IMR-90 (cell line): ENCODE data around the gene TPO. TPM values are rescaled to one million over a fixed set of nuclear protein-coding genes. Genes with fewer than 3 reads are reported as not detected.

Experiments used
- ATAC-seq: fragments of 200-7000 bp; cut with Tn5 transposase; 2 replicates; pipeline ENCODE4 v1.9.1; 2020; ENCODE audit warnings: low read depth, mild to moderate bottlenecking, moderate library complexity
- BruUV-seq: library from RNA; stranded (reverse); fragments of 400-500 nt; replicated peaks from 2 replicates; lab custom pipeline; 2021; lab: Mats Ljungman, UMichigan
- CTCF ChIA-PET: fragments of 300-600 bp; formaldehyde crosslinking; extraction: SDS; loops from one replicate; lab custom pipeline; 2021; ENCODE audit warnings: antibody characterized with exemption; lab: Yijun Ruan, JAX
- POLR2A ChIA-PET: fragments of 300-600 bp; sonication (Branson Sonifier 250); formaldehyde crosslinking; loops from one replicate; lab custom pipeline; 2022; ENCODE audit warnings: antibody characterized with exemption; ENCODE audit not compliant: unreplicated experiment; lab: Charles Lee
- DNase-seq: peaks from one replicate; pipeline ENCODE4 v3.0.0; 2013
- H2AFZ ChIP-seq: replicated peaks from 2 replicates; pipeline ENCODE3; 2013; ENCODE audit warnings: low read length, mild to moderate bottlenecking; ENCODE audit not compliant: poor library complexity
- H2AK5ac ChIP-seq: 2 replicates; pipeline ENCODE4 v1.6.1; 2013; ENCODE audit warnings: low read depth, low read length, inconsistent platforms
- H2AK9ac ChIP-seq: replicated peaks from 2 replicates; pipeline ENCODE3; 2013; ENCODE audit warnings: mild to moderate bottlenecking, low read depth, low read length, moderate library complexity; ENCODE audit not compliant: poor library complexity
- H2BK120ac ChIP-seq: 2 replicates; pipeline ENCODE4 v1.6.1; 2013; ENCODE audit warnings: low read depth, low read length, inconsistent platforms
- H2BK15ac ChIP-seq: 3 replicates; pipeline ENCODE4 v1.6.1; 2013; ENCODE audit warnings: low read depth, low read length, inconsistent platforms
- H2BK20ac ChIP-seq: 2 replicates; pipeline ENCODE4 v1.6.1; 2013; ENCODE audit warnings: low read depth, mild to moderate bottlenecking, inconsistent platforms, low read length, moderate library complexity
- H2BK5ac ChIP-seq: 2 replicates; pipeline ENCODE4 v1.6.1; 2013; ENCODE audit warnings: mild to moderate bottlenecking, low read depth, low read length, inconsistent platforms; ENCODE audit not compliant: poor library complexity, severe bottlenecking
- H3K14ac ChIP-seq: replicated peaks from 2 replicates; pipeline ENCODE4 v1.6.1; 2013; ENCODE audit warnings: low read depth, low read length, inconsistent platforms
- H3K18ac ChIP-seq: 2 replicates; pipeline ENCODE4 v1.6.1; 2013; ENCODE audit warnings: low read depth, low read length, control low read depth
- H3K23ac ChIP-seq: 2 replicates; pipeline ENCODE4 v1.6.1; 2013; ENCODE audit warnings: low read depth, low read length, inconsistent platforms
- H3K27ac ChIP-seq: 2 replicates; pipeline ENCODE4 v1.5.1; 2013; ENCODE audit warnings: mild to moderate bottlenecking, control low read depth, low read length; ENCODE audit not compliant: insufficient read depth
- H3K27me3 ChIP-seq: 2 replicates; pipeline ENCODE4 v1.6.1; 2013; ENCODE audit warnings: low read length; ENCODE audit not compliant: control insufficient read depth, insufficient read depth
- H3K36me3 ChIP-seq: 2 replicates; pipeline ENCODE4 v1.6.1; 2013; ENCODE audit warnings: low read length, mixed read lengths; ENCODE audit not compliant: control insufficient read depth, insufficient read depth
- H3K4ac ChIP-seq: 2 replicates; pipeline ENCODE4 v1.6.1; 2013; ENCODE audit warnings: low read depth, low read length, inconsistent platforms
- H3K4me1 ChIP-seq: 2 replicates; pipeline ENCODE4 v1.6.1; 2013; ENCODE audit warnings: low read length, mixed read lengths; ENCODE audit not compliant: control insufficient read depth, insufficient read depth
- H3K4me2 ChIP-seq: 2 replicates; pipeline ENCODE4 v1.6.1; 2013; ENCODE audit warnings: low read depth, mild to moderate bottlenecking, control low read depth, low read length, moderate library complexity
- H3K4me3 ChIP-seq: 2 replicates; pipeline ENCODE4 v1.5.1; 2013; ENCODE audit warnings: low read depth, mild to moderate bottlenecking, control low read depth, low read length, moderate library complexity; ENCODE audit not compliant: insufficient read depth
- H3K56ac ChIP-seq: 2 replicates; pipeline ENCODE4 v1.6.1; 2013; ENCODE audit warnings: low read length, inconsistent platforms; ENCODE audit not compliant: insufficient read depth; ENCODE audit errors: extremely low read depth
- H3K79me1 ChIP-seq, 2 experiments: 2 replicates each; pipeline ENCODE4 v1.6.1; 2013; ENCODE audit warnings: low read length in 2 of 2, inconsistent platforms in 1 of 2, low read depth in 1 of 2
- H3K9ac ChIP-seq: 2 replicates; pipeline ENCODE4 v1.6.1; 2013; ENCODE audit warnings: low read depth, low read length, control low read depth
- H3K9me1 ChIP-seq: 2 replicates; pipeline ENCODE4 v1.6.1; 2013; ENCODE audit warnings: low read length, inconsistent platforms; ENCODE audit not compliant: insufficient read depth
- H3K9me3 ChIP-seq: 2 replicates; pipeline ENCODE4 v1.6.1; 2013; ENCODE audit warnings: low read length; ENCODE audit not compliant: control insufficient read depth, insufficient read depth
- H4K20me1 ChIP-seq: 2 replicates; pipeline ENCODE4 v1.6.1; 2013; ENCODE audit warnings: low read length, inconsistent platforms; ENCODE audit not compliant: insufficient read depth
- H4K5ac ChIP-seq: 2 replicates; pipeline ENCODE4 v1.6.1; 2013; ENCODE audit warnings: mild to moderate bottlenecking, low read depth, low read length, control low read depth
- H4K8ac ChIP-seq, 2 experiments: 2 replicates each; pipeline ENCODE4 v1.6.1; 2013; ENCODE audit warnings: low read depth in 2 of 2, low read length in 2 of 2, control low read depth in 1 of 2, inconsistent platforms in 1 of 2
- H4K91ac ChIP-seq: 2 replicates; pipeline ENCODE4 v1.6.1; 2013; ENCODE audit warnings: low read depth, low read length, inconsistent platforms; ENCODE audit not compliant: insufficient read depth
- BHLHE40 ChIP-seq: fragments of 150-350 bp; IDR thresholded peaks from 2 replicates; pipeline ENCODE4 v1.6.1; 2016; ENCODE audit warnings: mild to moderate bottlenecking, low read depth, low read length
- CHD1 ChIP-seq: IDR thresholded peaks from 2 replicates; pipeline ENCODE4 v1.6.1; 2012; ENCODE audit warnings: low read depth, low read length, improper control_type of control experiment
- MAFK ChIP-seq: IDR thresholded peaks from 2 replicates; pipeline ENCODE4 v1.6.1; 2012; ENCODE audit warnings: low read depth, low read length, improper control_type of control experiment
- RCOR1 ChIP-seq: IDR thresholded peaks from 2 replicates; pipeline ENCODE4 v1.6.1; 2012; ENCODE audit warnings: mild to moderate bottlenecking, low read length, improper control_type of control experiment; ENCODE audit not compliant: insufficient replicate concordance
- SMC3 ChIP-seq: fragments of 150-350 bp; IDR thresholded peaks from 2 replicates; pipeline ENCODE4 v1.6.1; 2016; ENCODE audit warnings: low read depth, mild to moderate bottlenecking, antibody characterized with exemption, low read length, moderate library complexity
- WGBS, 2 experiments: methylation state at CpG; one replicate each; pipeline versions ENCODE4 v1.1.5 to v1.1.7; 2013; ENCODE audit warnings: missing lambda C conversion rate in 2 of 2; ENCODE audit not compliant: insufficient read length in 1 of 2; ENCODE audit errors: extremely low coverage in 2 of 2; 5-methylcytosine and 5-hydroxymethylcytosine counted together
- dilution Hi-C: fragments of 300-500 bp; cut with HindIII; formaldehyde crosslinking; loops from one replicate; pipeline ENCODE4 v1.14.3; 2018; ENCODE audit warnings: low sequenced_read_pairs; ENCODE audit not compliant: unreplicated experiment
- in situ Hi-C: fragments of 300-500 bp; cut with MboI; formaldehyde crosslinking; loops from 3 replicates; pipeline ENCODE4 v1.14.3; 2019; ENCODE audit warnings: low sequenced_read_pairs, inconsistent platforms, mixed read lengths
- intact Hi-C: fragments of 100-400 bp; cut with micrococcal nuclease; formaldehyde crosslinking; loops from 2 replicates; pipeline ENCODE4 v1.10.0; 2022
- polyA plus RNA-seq, 3 experiments: library from polyadenylated mRNA; depleted of rRNA; stranded (reverse); fragments of >200 nt; gene quantifications; 2 replicates each; pipeline ENCODE4 v1.2.3, GENCODE V29; 2012; ENCODE audit warnings: low replicate concordance in 1 of 3
- total RNA-seq: library from RNA; depleted of rRNA; stranded (reverse); fragments of >200 nt; gene quantifications from 2 replicates; pipeline ENCODE4 v1.2.3, GENCODE V29; 2012
- TF ChIP-seq, protein P1 (sequence below): conservative IDR thresholded peaks from 2 replicates; pipeline ENCODE4 v1.5.1; 2012; ENCODE audit warnings: mild to moderate bottlenecking, low read depth, low read length, improper control_type of control experiment
- TF ChIP-seq, protein P2 (sequence below): fragments of 150-350 bp; IDR thresholded peaks from 2 replicates; pipeline ENCODE4 v1.6.1; 2017; ENCODE audit warnings: mild to moderate bottlenecking, antibody characterized with exemption, low read length, low read depth
- TF ChIP-seq, protein P3 (sequence below): fragments of 150-350 bp; IDR thresholded peaks from 2 replicates; pipeline ENCODE4 v1.6.1; 2016; ENCODE audit warnings: low read depth, mild to moderate bottlenecking, low read length, moderate library complexity, borderline replicate concordance

The TPO gene
- total and polyA plus RNA-seq, 2 of the 4 experiments (the other 2 are of a cell fraction), result not detected

DNA sequence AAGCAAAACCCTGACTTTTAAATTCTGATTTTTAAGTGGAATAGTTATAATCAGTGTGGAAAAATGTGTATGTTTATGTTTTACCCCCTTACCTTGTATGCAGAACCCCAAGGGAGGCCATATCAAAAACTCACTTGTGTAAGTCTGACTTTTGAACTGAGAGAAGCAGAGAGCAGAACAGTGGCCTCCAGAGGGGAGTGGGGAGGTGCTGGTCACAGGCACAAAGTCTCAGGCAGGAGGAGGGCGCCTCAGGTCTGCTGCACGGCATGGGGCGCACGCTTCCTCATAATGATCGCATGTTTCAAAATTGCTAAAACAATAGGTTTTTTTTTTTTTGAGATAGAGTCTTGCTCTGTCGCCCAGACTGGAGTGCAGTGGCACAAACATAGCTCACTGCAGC is 127.8 kb downstream of the TPO start:
- H3K4me2 ChIP-seq, result no peak overlapping the region
- peaks cover 6% of the 10 kb centered on the region for H3K9me1 ChIP-seq
- H3K56ac ChIP-seq, result no peak overlapping the region
- no peak overlapping the region for H2BK15ac ChIP-seq
- intact Hi-C loops (loop anchor here (10.0 kb wide), 2 partner anchors 396 to 486 kb away; no protein-coding TSS in a partner anchor), dilution Hi-C loops (no loop called here), in situ Hi-C loops (loop anchor here (10.0 kb wide), 4 partner anchors 576 to 1296 kb away; no protein-coding TSS in a partner anchor)
- H2AK9ac ChIP-seq, result no peak overlapping the region
- H3K9ac ChIP-seq, result no peak overlapping the region
- no peak overlapping the region for H4K8ac ChIP-seq
- TF ChIP-seq, protein P1, sequence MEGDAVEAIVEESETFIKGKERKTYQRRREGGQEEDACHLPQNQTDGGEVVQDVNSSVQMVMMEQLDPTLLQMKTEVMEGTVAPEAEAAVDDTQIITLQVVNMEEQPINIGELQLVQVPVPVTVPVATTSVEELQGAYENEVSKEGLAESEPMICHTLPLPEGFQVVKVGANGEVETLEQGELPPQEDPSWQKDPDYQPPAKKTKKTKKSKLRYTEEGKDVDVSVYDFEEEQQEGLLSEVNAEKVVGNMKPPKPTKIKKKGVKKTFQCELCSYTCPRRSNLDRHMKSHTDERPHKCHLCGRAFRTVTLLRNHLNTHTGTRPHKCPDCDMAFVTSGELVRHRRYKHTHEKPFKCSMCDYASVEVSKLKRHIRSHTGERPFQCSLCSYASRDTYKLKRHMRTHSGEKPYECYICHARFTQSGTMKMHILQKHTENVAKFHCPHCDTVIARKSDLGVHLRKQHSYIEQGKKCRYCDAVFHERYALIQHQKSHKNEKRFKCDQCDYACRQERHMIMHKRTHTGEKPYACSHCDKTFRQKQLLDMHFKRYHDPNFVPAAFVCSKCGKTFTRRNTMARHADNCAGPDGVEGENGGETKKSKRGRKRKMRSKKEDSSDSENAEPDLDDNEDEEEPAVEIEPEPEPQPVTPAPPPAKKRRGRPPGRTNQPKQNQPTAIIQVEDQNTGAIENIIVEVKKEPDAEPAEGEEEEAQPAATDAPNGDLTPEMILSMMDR, result no peak
- no peak for TF ChIP-seq RCOR1
- TF ChIP-seq MAFK, result no peak
- no peak for TF ChIP-seq BHLHE40
- TF ChIP-seq, protein P2, sequence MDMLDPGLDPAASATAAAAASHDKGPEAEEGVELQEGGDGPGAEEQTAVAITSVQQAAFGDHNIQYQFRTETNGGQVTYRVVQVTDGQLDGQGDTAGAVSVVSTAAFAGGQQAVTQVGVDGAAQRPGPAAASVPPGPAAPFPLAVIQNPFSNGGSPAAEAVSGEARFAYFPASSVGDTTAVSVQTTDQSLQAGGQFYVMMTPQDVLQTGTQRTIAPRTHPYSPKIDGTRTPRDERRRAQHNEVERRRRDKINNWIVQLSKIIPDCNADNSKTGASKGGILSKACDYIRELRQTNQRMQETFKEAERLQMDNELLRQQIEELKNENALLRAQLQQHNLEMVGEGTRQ, result no peak
- no peak for TF ChIP-seq CHD1
- no peak for TF ChIP-seq SMC3
- TF ChIP-seq, protein P3, sequence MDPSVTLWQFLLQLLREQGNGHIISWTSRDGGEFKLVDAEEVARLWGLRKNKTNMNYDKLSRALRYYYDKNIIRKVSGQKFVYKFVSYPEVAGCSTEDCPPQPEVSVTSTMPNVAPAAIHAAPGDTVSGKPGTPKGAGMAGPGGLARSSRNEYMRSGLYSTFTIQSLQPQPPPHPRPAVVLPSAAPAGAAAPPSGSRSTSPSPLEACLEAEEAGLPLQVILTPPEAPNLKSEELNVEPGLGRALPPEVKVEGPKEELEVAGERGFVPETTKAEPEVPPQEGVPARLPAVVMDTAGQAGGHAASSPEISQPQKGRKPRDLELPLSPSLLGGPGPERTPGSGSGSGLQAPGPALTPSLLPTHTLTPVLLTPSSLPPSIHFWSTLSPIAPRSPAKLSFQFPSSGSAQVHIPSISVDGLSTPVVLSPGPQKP, result no peak
- no peak overlapping the region for H3K4ac ChIP-seq
- no peaks in the 10 kb centered on the region for H3K36me3 ChIP-seq
- DNase-seq (no peak), ATAC-seq (no peak)
- no peak overlapping the region for H3K23ac ChIP-seq
- peaks cover 2% of the 10 kb centered on the region; the same call in 1 of the 2 replicates for H3K27me3 ChIP-seq
- no peak overlapping the region for H3K14ac ChIP-seq
- no peaks in the 10 kb centered on the region for H3K79me1 ChIP-seq
- H4K5ac ChIP-seq, result no peak overlapping the region
- H2BK120ac ChIP-seq, result no peak overlapping the region
- BruUV-seq, result no TSS peak
- no peak overlapping the region for H3K27ac ChIP-seq
- no peak overlapping the region for H4K91ac ChIP-seq
- no peak overlapping the region for H2AK5ac ChIP-seq
- POLR2A ChIA-PET, result no interaction called here
- CTCF ChIA-PET, result interaction anchor here (0.6 to 1.5 kb wide), 2 partner anchors 10 to 235 kb away, joined by 3 to 4 read pairs; no protein-coding TSS in a partner anchor
- no peak overlapping the region for H2BK20ac ChIP-seq
- no peaks in the 10 kb centered on the region for H4K20me1 ChIP-seq
- H3K4me3 ChIP-seq, result no peak overlapping the region
- peaks cover 7% of the 10 kb centered on the region; the same call in 1 of the 2 replicates for H3K4me1 ChIP-seq
- no peak overlapping the region for H3K18ac ChIP-seq
- no CpG with 5 or more reads among the region's 6 CpGs for WGBS, 2 experiments
- H3K9me3 ChIP-seq, result no peaks in the 10 kb centered on the region
- H2BK5ac ChIP-seq, result no peak overlapping the region
- no peak overlapping the region for H2AFZ ChIP-seq
